Smooth muscle cell (in vitro differentiated cells): Measurements from ENCODE around the gene P2RY2. TPM values are rescaled to one million over a fixed set of nuclear protein-coding genes. Genes with fewer than 3 reads are reported as not detected.

ENCODE experiments used
- DNase-seq: peaks from one replicate; lab custom pipeline; 2025; ENCODE audit not compliant: unreplicated experiment; lab: John Stamatoyannopoulos, UW
- H2AFZ ChIP-seq: fragments of 200-600 bp; sonication (generic); 2 replicates; pipeline ENCODE4 v1.6.0; 2016; ENCODE audit warnings: antibody characterized with exemption, low read depth, mild to moderate bottlenecking
- H3F3A ChIP-seq: fragments of 200-600 bp; sonication (generic); 2 replicates; pipeline ENCODE4 v1.6.0; 2017; ENCODE audit warnings: antibody characterized with exemption, low read depth
- H3K27ac ChIP-seq: fragments of 200-600 bp; sonication (generic); 2 replicates; pipeline ENCODE4 v1.5.1; 2016; ENCODE audit warnings: low read depth, mild to moderate bottlenecking
- H3K27me3 ChIP-seq: fragments of 200-600 bp; sonication (generic); 2 replicates; pipeline ENCODE4 v1.6.1; 2016; ENCODE audit warnings: low read depth, mild to moderate bottlenecking
- H3K36me3 ChIP-seq: fragments of 200-600 bp; sonication (generic); 2 replicates; pipeline ENCODE4 v1.5.1; 2016; ENCODE audit warnings: low read depth
- H3K4me1 ChIP-seq: fragments of 200-600 bp; sonication (generic); 2 replicates; pipeline ENCODE4 v1.5.1; 2016; ENCODE audit warnings: low read depth
- H3K4me2 ChIP-seq: fragments of 200-600 bp; sonication (generic); 2 replicates; pipeline ENCODE4 v1.6.0; 2016; ENCODE audit warnings: mild to moderate bottlenecking
- H3K4me3 ChIP-seq: fragments of 200-600 bp; sonication (generic); 2 replicates; pipeline ENCODE4 v1.5.1; 2016; ENCODE audit warnings: mild to moderate bottlenecking
- H3K79me2 ChIP-seq: fragments of 200-600 bp; sonication (generic); 2 replicates; pipeline ENCODE4 v1.6.0; 2016; ENCODE audit warnings: low read depth, mild to moderate bottlenecking
- H3K9ac ChIP-seq: fragments of 200-600 bp; sonication (generic); 2 replicates; pipeline ENCODE4 v1.6.0; 2016; ENCODE audit warnings: low read depth
- H3K9me3 ChIP-seq: fragments of 200-600 bp; sonication (generic); replicated peaks from 2 replicates; pipeline ENCODE4 v1.5.1; 2016; ENCODE audit warnings: low read depth
- H4K20me1 ChIP-seq: fragments of 200-600 bp; sonication (generic); 2 replicates; pipeline ENCODE4 v1.6.0; 2016; ENCODE audit warnings: low read depth
- CTCF ChIP-seq: fragments of 200-600 bp; sonication (generic); IDR thresholded peaks from 2 replicates; pipeline ENCODE4 v1.5.1; 2017; ENCODE audit warnings: borderline replicate concordance, mild to moderate bottlenecking, antibody characterized with exemption; ENCODE audit not compliant: insufficient read depth, poor library complexity, severe bottlenecking
- WGBS: methylation state at CpG from one replicate; pipeline ENCODE4 v1.1.7; 2016; ENCODE audit warnings: low lambda C conversion rate; 5-methylcytosine and 5-hydroxymethylcytosine counted together
- polyA plus RNA-seq: library from polyadenylated mRNA; unstranded; fragments of >200 nt; fragmentation: Nextera tagmentation; extraction: Ambion mirVana; gene quantifications from 2 replicates; pipeline ENCODE4 v1.2.1, GENCODE V29; 2016
- total RNA-seq: library from RNA; depleted of rRNA; stranded (reverse); fragments of >200 nt; gene quantifications from 2 replicates; pipeline ENCODE4 v1.2.3, GENCODE V29; 2014

Gene P2RY2
- total and polyA plus RNA-seq, 2 experiments from 2014 or later, result 5.8 TPM; not detected in 1

- Histone ChIP-seq H3K27ac (no peak overlapping the region), H3K4me3 (peak overlapping the region; percentile 56), H3F3A (no peaks in the 10 kb centered on the region), H2AFZ (no peak overlapping the region), H3K79me2 (no peaks in the 10 kb centered on the region), H3K27me3 (peaks cover 22% of the 10 kb centered on the region), H3K4me2 (peak overlapping the region; percentile 89), H3K9me3 (no peaks in the 10 kb centered on the region), H4K20me1 (no peaks in the 10 kb centered on the region), H3K9ac (no peak overlapping the region), H3K4me1 (peaks cover 7% of the 10 kb centered on the region), H3K36me3 (no peaks in the 10 kb centered on the region)
- WGBS, result 89% methylated on average over 6 of the region's 6 CpGs
- no peak for TF ChIP-seq CTCF
- DNase-seq, result no peak
These were observed 1.6 kb downstream of the P2RY2 start for GRCh38 chr11:73219396-73220285.

- no peak for TF ChIP-seq CTCF
- Histone ChIP-seq H3K36me3 (no peaks in the 10 kb centered on the region), H3K27me3 (peaks cover 22% of the 10 kb centered on the region), H3K9me3 (no peaks in the 10 kb centered on the region), H3K4me2 (no peak overlapping the region), H3K9ac (no peak overlapping the region), H3K4me1 (peaks cover 7% of the 10 kb centered on the region), H3K27ac (no peak overlapping the region), H3K79me2 (no peaks in the 10 kb centered on the region), H2AFZ (no peak overlapping the region), H3F3A (no peaks in the 10 kb centered on the region), H3K4me3 (no peak overlapping the region), H4K20me1 (no peaks in the 10 kb centered on the region)
- DNase-seq, result no peak
- WGBS, result 96% methylated on average over 4 of the region's 4 CpGs
These were observed 3.4 kb downstream of the P2RY2 start for GRCh38 chr11:73221451-73221850.

- no peak for DNase-seq
- H3K4me3 ChIP-seq, result no peak overlapping the region
- H3K4me1 ChIP-seq, result peaks cover 7% of the 10 kb centered on the region
- WGBS, result 89% methylated on average over 5 of the region's 5 CpGs
- H3K4me2 ChIP-seq, result no peak overlapping the region
- H2AFZ ChIP-seq, result no peak overlapping the region
- no peak for TF ChIP-seq CTCF
- H4K20me1 ChIP-seq, result no peaks in the 10 kb centered on the region
- peaks cover 22% of the 10 kb centered on the region for H3K27me3 ChIP-seq
- H3K9me3 ChIP-seq, result no peaks in the 10 kb centered on the region
- no peak overlapping the region for H3K27ac ChIP-seq
- H3K9ac ChIP-seq, result no peak overlapping the region
- no peaks in the 10 kb centered on the region for H3F3A ChIP-seq
- H3K79me2 ChIP-seq, result no peaks in the 10 kb centered on the region
- H3K36me3 ChIP-seq, result no peaks in the 10 kb centered on the region
These were observed 3.9 kb downstream of the P2RY2 start for GRCh38 chr11:73221996-73222395.
